Aorta (tissue), 5 donors: Measurements from ENCODE around the gene SLC8A2. TPM values are rescaled to one million over a fixed set of nuclear protein-coding genes. Genes with fewer than 3 reads are reported as not detected.
A peak's percentile ranks its signal among the peaks of the same experiment; 100 is the strongest.

Source experiments
- ATAC-seq: fragments of 200-7000 bp; cut with Tn5 transposase; one replicate; pipeline ENCODE4 v1.9.1; 2022; ENCODE audit warnings: moderate library complexity; ENCODE audit not compliant: low FRiP score
- DNase-seq, 2 donors: peaks; one replicate each; pipeline ENCODE4 v3.0.0-alpha.2; 2020
- H3K27ac ChIP-seq, 2 donors: one replicate each; pipeline ENCODE4 v1.5.1; 2013; ENCODE audit warnings: low read length in 2 of 2, mild to moderate bottlenecking in 2 of 2, moderate library complexity in 2 of 2, control low read depth in 1 of 2, inconsistent platforms in 1 of 2, low read depth in 1 of 2
- H3K27me3 ChIP-seq, 2 donors: one replicate each; pipeline ENCODE4 v1.6.1; 2013; ENCODE audit warnings: control low read depth in 1 of 2, low read length in 1 of 2, mild to moderate bottlenecking in 1 of 2, moderate library complexity in 1 of 2; ENCODE audit not compliant: insufficient read depth in 2 of 2, control insufficient read depth in 1 of 2
- H3K36me3 ChIP-seq, 2 donors: one replicate each; pipeline ENCODE4 v1.6.1; 2013; ENCODE audit warnings: control low read depth in 1 of 2, low read length in 1 of 2, mild to moderate bottlenecking in 1 of 2; ENCODE audit not compliant: insufficient read depth in 2 of 2, control insufficient read depth in 1 of 2
- H3K4me1 ChIP-seq, 2 donors: one replicate each; pipeline ENCODE4 v1.6.1; 2013; ENCODE audit warnings: low read length in 2 of 2, control low read depth in 1 of 2, mild to moderate bottlenecking in 1 of 2, moderate library complexity in 1 of 2; ENCODE audit not compliant: insufficient read depth in 2 of 2, control insufficient read depth in 1 of 2
- H3K4me3 ChIP-seq, 2 donors: one replicate each; pipeline ENCODE4 v1.5.1; 2013; ENCODE audit warnings: low read length in 2 of 2, control low read depth in 1 of 2, mild to moderate bottlenecking in 1 of 2
- H3K9me3 ChIP-seq: one replicate; pipeline ENCODE4 v1.6.1; 2013; ENCODE audit warnings: mild to moderate bottlenecking, low read length; ENCODE audit not compliant: control insufficient read depth
- WGBS, 2 donors: extraction: QIAGEN DNeasy Blood & Tissue Kit; methylation state at CpG; one replicate each; pipeline ENCODE4 v1.1.7; 2013; 5-methylcytosine and 5-hydroxymethylcytosine counted together
- intact Hi-C, 2 donors: fragments of 100-400 bp; cut with DNase I; formaldehyde crosslinking; loops; one replicate each; pipeline versions ENCODE4 v1.14.2 to v1.15.0; 2022
- polyA plus RNA-seq, 2 donors: library from polyadenylated mRNA; stranded (reverse); fragments of 200-250 nt; gene quantifications; one replicate each; pipeline ENCODE4 v1.2.3, GENCODE V29; 2013
- total RNA-seq, 2 donors: library from RNA; stranded (reverse); fragmentation: NEBNext Ultra II Directional; extraction: Animal tissue kit (Norgen Biotek cat#: 25700); gene quantifications; one replicate each; pipeline ENCODE4 v1.2.1, GENCODE V29; 2021
- donor health status: healthy with polysubstance abuse.
- donor health status: Bipolar disorder and iron deficiency.
- donor health status: DM: no; HTN: no; CAD: no.
- donor health status: DM: no; HTN: no; CAD: no.
- donor health status: DM: yes; HTN: yes; CAD: no.

SLC8A2 gene
- total and polyA plus RNA-seq, 4 donors, result 0.23 to 0.72 TPM; not detected in 2

DNA sequence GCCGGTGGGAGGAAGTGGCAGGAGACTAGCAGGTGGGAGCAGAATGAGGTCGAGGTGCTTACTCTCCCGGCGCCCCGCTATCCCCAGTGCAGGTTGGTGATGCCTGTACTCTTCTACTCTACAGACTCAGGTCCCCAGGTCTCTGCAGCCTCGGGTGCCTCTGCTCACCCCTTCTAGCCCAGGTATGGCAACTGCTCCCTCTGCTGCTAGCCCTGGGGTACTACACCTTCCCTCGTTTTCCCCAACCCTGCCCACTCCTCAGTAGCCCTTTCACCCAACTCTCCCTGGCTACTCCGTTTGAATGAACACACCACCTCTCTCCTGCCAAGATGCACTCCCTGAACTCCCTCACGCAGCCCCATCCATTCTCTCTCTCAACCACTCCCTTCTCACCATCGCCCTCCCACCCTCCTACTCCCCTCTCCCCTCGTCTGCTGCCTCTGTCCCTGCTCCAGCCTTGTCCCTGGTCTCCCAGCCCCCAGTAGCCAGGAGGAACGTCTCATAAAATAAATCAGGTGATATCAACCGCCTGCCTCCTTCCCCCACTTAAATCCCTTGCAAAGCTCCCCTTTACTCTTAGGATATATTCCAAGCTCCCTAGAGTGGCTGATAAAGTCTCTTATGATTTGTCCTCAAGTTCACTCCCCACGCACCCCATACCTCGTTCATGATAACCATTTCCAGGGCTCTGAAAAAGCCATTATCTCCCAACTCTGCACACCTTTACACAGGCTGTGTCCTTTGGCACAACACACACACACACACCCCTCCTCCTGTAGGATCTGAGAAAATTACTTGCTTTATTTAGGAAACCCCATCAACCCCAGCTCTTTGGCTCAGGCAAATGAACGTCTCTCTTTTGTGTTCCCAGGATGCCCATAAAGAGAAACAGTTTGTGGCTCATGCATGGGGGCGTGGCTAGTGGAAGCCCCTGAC, 44.2 kb downstream of the SLC8A2 start:
- intact Hi-C loops, result loop anchor here in 1 of 2 donors (10.0 kb wide), 1 partner anchor 133 kb away; no protein-coding TSS in a partner anchor
- Histone ChIP-seq H3K4me1 (no peaks in the 10 kb centered on the region), H3K36me3 (no peaks in the 10 kb centered on the region), H3K4me3 (no peak overlapping the region), H3K9me3 (no peaks in the 10 kb centered on the region), H3K27me3 (no peaks in the 10 kb centered on the region), H3K27ac (no peak overlapping the region)
- WGBS, 2 donors, result 5 to 7% methylated on average over 16 to 17 of the region's 17 CpGs
- DNase-seq (no peak), ATAC-seq (peak; percentile 62)

DNA sequence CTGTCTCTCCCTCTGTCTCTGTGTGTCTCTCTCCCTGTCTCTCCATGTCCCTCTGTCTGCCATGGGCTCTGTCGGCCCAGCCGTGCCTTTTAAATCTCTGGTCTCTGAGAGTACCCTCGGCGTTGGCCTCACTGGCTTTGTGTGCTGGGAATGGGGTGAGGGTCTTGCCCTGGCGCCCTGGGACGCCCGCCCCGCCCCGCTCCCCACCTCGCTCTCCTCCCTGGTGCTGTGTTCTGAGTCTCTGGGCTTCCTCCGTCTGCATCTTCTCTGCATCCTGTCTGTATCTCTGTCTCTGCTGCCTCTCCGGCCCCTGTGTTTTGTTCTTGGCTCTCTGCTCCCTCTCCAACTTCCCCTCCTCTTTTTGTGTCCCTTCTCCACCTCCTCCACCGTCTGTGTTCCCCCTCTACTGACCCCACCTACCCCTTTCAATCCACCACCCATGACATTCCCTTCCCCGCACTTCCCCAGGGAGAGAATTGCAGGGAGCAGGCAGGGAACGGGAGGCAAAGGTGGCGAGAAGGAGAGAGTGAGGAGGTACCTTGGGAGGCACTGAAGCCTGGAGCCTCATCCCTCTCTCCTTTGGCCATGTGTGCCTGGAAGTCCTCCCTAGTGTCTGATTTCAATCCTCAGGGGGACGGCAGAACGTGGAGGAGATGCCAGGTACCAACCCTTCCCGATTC, 48.4 kb downstream of the SLC8A2 start:
- no peaks in the 10 kb centered on the region for H3K9me3 ChIP-seq
- no peak for ATAC-seq
- H3K4me1 ChIP-seq, result no peaks in the 10 kb centered on the region
- no peak overlapping the region for H3K4me3 ChIP-seq
- DNase-seq, result no peak
- no peak overlapping the region for H3K27ac ChIP-seq
- intact Hi-C loops, result loop anchor here in 1 of 2 donors (10.0 kb wide), 1 partner anchor 129 kb away; no protein-coding TSS in a partner anchor
- no peaks in the 10 kb centered on the region for H3K36me3 ChIP-seq
- 8 to 9% methylated on average over 19 of the region's 19 CpGs for WGBS, 2 donors
- peaks cover 0 to 2% of the 10 kb centered on the region in 2 donors for H3K27me3 ChIP-seq

DNA sequence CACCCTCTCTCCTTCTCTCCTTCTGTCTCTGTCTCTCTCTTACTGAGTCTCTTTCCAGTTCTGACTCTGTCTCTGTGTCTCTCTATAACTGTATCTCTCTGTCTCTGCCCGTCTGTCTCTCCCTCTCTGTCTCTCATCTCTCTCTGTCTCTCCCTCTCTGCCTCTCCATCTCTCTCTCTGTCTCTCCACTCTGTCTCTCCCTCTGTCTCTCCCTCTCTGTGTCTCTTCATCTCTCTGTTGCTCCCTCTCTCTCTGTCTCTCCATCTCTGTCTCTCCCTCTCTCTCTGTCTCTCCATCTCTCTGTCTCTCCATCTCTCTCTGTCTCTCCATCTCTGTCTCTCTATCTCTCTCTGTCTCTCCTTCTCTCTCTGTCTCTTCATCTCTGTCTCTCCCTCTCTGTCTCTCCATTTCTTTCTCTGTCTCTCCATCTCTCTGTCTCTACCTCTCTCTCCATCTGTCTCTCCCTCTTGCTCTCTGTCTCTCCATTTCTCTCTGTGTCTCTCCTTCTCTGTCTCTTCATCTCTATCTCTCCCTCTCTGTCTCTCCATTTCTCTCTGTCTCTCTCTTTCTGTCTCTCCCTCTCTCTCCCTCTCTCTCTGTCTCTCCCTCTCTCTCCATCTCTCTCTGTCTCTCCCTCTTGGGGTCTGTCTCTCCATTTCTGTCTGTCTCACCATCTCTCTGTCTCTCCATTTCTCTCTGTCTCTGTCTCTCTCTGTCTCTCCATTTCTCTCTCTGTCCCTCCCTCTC, 49.1 kb downstream of the SLC8A2 start:
- Histone ChIP-seq H3K4me1 (no peaks in the 10 kb centered on the region), H3K36me3 (no peaks in the 10 kb centered on the region), H3K27me3 (peaks cover 0 to 2% of the 10 kb centered on the region in 2 donors), H3K9me3 (no peaks in the 10 kb centered on the region), H3K27ac (no peak overlapping the region), H3K4me3 (no peak overlapping the region)
- ATAC-seq, result no peak
- no peak for DNase-seq
- WGBS, 2 donors, result 0 to 1% methylated on average over 1 of the region's 1 CpG
- intact Hi-C loops, result loop anchor here in 1 of 2 donors (10.0 kb wide), 1 partner anchor 128 kb away; no protein-coding TSS in a partner anchor

DNA sequence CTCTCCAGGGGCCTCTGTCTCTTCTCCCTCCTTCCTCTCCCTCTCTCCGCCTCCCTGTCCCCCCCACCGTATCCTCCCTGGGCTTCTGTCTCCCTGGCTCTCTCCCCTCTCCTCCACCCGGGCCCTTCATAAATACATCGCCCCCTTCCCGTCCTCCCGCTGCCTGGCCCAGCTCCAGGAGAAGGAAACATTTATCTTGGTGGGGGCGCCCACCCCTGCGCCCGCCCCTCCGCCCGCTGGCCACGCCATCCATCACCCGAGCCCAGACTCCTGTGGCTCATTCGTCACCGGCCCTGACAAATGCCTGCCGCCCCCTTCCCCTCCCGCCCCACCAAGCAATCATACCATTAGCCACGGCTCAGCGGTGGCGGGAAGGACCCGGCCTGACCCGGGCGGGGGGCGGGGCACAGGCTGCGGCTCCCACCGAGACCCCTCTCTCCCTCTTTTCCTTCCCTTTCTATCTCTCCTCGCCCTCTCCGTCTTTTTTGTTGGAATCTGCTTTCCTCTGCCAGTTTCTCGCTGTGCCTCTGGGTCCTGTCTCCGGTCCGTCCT, 49.8 kb downstream of the SLC8A2 start:
- no peak for ATAC-seq
- intact Hi-C loops, result loop anchor here in 1 of 2 donors (10.0 kb wide), 1 partner anchor 127 kb away; no protein-coding TSS in a partner anchor
- Histone ChIP-seq H3K36me3 (no peaks in the 10 kb centered on the region), H3K27me3 (peaks cover 0 to 2% of the 10 kb centered on the region in 2 donors), H3K4me3 (no peak overlapping the region), H3K4me1 (no peaks in the 10 kb centered on the region), H3K9me3 (no peaks in the 10 kb centered on the region), H3K27ac (no peak overlapping the region)
- 1 to 2% methylated on average over 30 to 31 of the region's 31 CpGs for WGBS, 2 donors
- no peak for DNase-seq

DNA sequence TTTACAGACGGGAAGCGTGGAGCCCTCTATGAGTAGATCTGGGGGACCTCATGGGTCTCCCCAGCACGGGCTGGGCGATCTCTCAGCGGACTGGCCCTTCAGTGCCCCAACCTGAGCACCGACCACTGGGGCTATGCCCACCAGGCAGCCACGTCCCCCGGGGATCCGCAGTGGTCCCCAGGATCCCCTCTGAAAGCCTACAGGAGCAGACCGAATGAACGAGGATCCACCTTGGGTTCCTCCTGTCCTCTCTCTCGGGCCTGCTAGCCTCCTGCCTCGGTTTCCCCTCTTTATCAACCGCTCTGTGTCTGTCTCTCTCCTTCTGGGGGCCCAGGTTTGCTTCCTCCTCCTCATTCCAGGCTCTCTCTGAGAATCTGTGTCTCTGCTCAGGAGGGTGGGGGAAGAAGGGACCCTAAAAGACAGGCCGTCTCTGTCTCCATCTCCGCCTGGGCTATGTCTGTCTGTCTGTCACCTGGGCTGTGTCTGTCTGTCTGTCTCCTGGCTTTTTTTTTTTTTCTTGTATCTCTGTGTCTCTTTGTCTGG, 50.4 kb downstream of the SLC8A2 start:
- WGBS, 2 donors, result 6 to 7% methylated on average over 16 of the region's 16 CpGs
- intact Hi-C loops, result loop anchor here in 1 of 2 donors (10.0 kb wide), 1 partner anchor 127 kb away; no protein-coding TSS in a partner anchor
- Histone ChIP-seq H3K36me3 (no peaks in the 10 kb centered on the region), H3K27ac (no peak overlapping the region), H3K4me1 (no peaks in the 10 kb centered on the region), H3K27me3 (peaks cover 0 to 2% of the 10 kb centered on the region in 2 donors), H3K4me3 (no peak overlapping the region), H3K9me3 (no peaks in the 10 kb centered on the region)
- ATAC-seq (no peak), DNase-seq (no peak)

DNA sequence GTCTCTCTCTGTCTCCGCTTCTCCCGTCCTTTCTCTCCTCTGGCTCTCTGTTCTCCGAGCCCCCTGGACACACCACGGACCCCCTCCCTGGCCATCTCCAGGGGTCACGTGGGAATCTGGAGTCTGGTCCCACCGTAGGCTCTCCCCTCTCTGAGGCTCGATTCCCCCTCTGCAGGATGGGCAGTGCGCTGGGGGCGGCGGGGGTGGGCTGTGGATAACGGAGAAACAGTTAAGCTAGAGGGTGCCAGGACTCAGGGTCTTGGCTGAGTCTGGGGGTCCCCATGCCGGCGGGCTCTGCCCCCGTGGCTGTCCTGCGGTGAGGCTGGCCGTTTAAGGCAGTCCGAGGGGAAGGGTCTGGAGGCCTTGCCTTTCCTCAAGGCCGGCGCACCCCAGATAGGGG, 51.9 kb downstream of the SLC8A2 start:
- no peak overlapping the region for H3K27ac ChIP-seq
- no peaks in the 10 kb centered on the region for H3K4me1 ChIP-seq
- no peaks in the 10 kb centered on the region for H3K36me3 ChIP-seq
- ATAC-seq, result no peak
- H3K9me3 ChIP-seq, result no peaks in the 10 kb centered on the region
- H3K27me3 ChIP-seq, result peaks cover 0 to 2% of the 10 kb centered on the region in 2 donors
- intact Hi-C loops, result loop anchor here in 1 of 2 donors (10.0 kb wide), 1 partner anchor 125 kb away; no protein-coding TSS in a partner anchor
- 15 to 16% methylated on average over 19 of the region's 19 CpGs for WGBS, 2 donors
- no peak overlapping the region for H3K4me3 ChIP-seq
- DNase-seq, result no peak

DNA sequence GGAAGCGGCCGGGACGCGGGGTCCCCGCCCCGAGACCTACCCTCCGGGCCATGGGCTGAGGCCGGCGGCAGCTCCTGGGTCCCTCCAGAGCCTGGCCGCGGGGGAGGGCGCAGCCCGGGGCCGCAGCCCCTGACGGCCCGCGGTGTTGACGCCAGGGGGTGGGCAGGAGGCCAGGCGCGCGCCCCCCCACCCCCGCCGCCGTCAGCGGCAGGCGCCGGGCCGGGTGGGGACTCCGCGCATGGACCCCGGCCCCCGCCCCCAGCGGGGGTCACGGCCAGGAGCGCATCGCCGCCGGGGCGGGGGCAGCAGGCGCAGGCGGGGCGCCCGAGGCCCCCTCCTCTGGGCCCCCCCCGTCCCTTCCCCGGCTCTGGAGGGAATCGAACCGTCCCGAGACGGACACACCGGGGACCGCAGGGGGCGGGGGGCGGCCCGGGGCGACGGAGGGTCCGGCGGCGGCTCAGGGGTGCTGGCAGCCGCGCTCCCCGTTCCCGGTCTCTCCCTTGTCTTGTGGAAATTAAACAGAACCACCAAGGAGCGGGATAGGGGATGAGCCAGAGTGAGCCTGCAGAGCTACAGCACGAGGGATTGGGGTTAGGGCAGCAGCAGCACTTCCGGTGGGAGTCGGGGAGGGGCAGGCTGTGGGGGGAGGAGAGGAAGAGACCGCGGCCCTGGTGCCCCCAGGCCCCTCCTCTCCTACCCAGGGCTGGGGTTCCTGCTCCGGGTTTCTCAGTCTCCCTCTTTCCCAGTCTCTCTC, 52.5 kb downstream of the SLC8A2 start, which contains the start of gene MEIS3:
Gene MEIS3 (minus strand): TSS at position 498 of the 754 bp plus-strand sequence. CDS start 446 bp downstream, at position 52.
- Histone ChIP-seq H3K9me3 (no peaks in the 10 kb centered on the region), H3K27me3 (peaks cover 0 to 2% of the 10 kb centered on the region in 2 donors), H3K27ac (no peak within 1 kb of the TSS), H3K4me3 (peak within 1 kb of the TSS in 1 of 2 donors; percentile 32), H3K4me1 (no peaks in the 10 kb centered on the region), H3K36me3 (no peaks in the 10 kb centered on the region)
- no peak for ATAC-seq
- intact Hi-C loops, result no loop called here
- WGBS, 2 donors, result 1% methylated on average over 14 to 70 of the region's 70 CpGs
- no peak for DNase-seq
